ENCODE results near the gene UBAC2. TPM values are rescaled to one million over a fixed set of nuclear protein-coding genes. Genes with fewer than 3 reads are reported as not detected.

UBAC2 gene
- total and polyA plus RNA-seq, 2 of the 8 experiments (the other 6 are each of a cell fraction or from before 2014, with no cell fraction given), result 75.9 to 76.9 TPM

- no peak overlapping the region for H3K4me2 ChIP-seq (ENCODE audit: insufficient read depth in 1 of 2, low read depth in 2 of 2, low read length in 2 of 2)
- no peaks in the 10 kb centered on the region for H3K23me2 ChIP-seq (ENCODE audit: low read depth, low read length)
- H2BK120ac ChIP-seq (replicated peaks; ENCODE audit: low read depth, low read length), result no peak overlapping the region
- H3K36me3 ChIP-seq (ENCODE audit: control insufficient read depth in 2 of 4, insufficient read depth in 4 of 4, low read length in 3 of 4), result peaks cover 0 to 3% (median 0%) of the 10 kb centered on the region in 4 experiments; a peak in 1 of 8 replicates
- H3K18ac ChIP-seq (ENCODE audit: extremely low read depth, low read length), result no peak overlapping the region
- H3K79me1 ChIP-seq (ENCODE audit: low read depth, low read length), result no peaks in the 10 kb centered on the region; the same call in 1 of the 2 replicates
- TF ChIP-seq SIRT6 (IDR thresholded peaks at IDR 0.05; ENCODE audit: low read length), result no peak
- TF ChIP-seq RAD21 (IDR thresholded peaks at IDR 0.05 in 1 of 2, conservative IDR thresholded peaks at IDR 0.05 in 1 of 2; ENCODE audit: low read depth in 2 of 2, low read length in 2 of 2), result no peak
- TF ChIP-seq CREB1 (IDR thresholded peaks at IDR 0.05), result no peak
- TF ChIP-seq SAP30 (IDR thresholded peaks at IDR 0.05; ENCODE audit: insufficient read depth, insufficient replicate concordance, low read length), result no peak
- no peak for TF ChIP-seq SP4 (IDR thresholded peaks at IDR 0.05; ENCODE audit: low read length)
- no peak for TF ChIP-seq CBX5 (IDR thresholded peaks at IDR 0.05; ENCODE audit: low read depth, low read length)
- TF ChIP-seq NANOG (IDR thresholded peaks at IDR 0.05; ENCODE audit: insufficient read depth, low read depth, low read length, poor library complexity, severe bottlenecking), result no peak
- TF ChIP-seq MAX (IDR thresholded peaks at IDR 0.05), result no peak
- no peak for TF ChIP-seq FOSL1 (IDR thresholded peaks at IDR 0.05; ENCODE audit: insufficient read depth, low read depth, low read length)
- TF ChIP-seq RNF2 (IDR thresholded peaks at IDR 0.05; ENCODE audit: borderline replicate concordance, low read depth, low read length, missing control alignments, poor library complexity, severe bottlenecking), result no peak
- no peak for TF ChIP-seq TBP (IDR thresholded peaks at IDR 0.05; ENCODE audit: low read depth, low read length)
- TF ChIP-seq TCF12 (IDR thresholded peaks at IDR 0.05; ENCODE audit: low read depth, low read length), result no peak
- no peak for TF ChIP-seq MAFK (IDR thresholded peaks at IDR 0.05; ENCODE audit: low read depth, low read length)
- no peak for TF ChIP-seq KDM1A (IDR thresholded peaks at IDR 0.05; ENCODE audit: borderline replicate concordance, low read length)
- FAIRE-seq (no peak), DNase-seq (ENCODE audit: low read depth in 1 of 2, low spot score in 2 of 2) (peak in 1 of 2 experiments; percentile 29)
- ChIA-PET CTCF (ENCODE audit: partially characterized antibody) (interaction anchor here (0.6 to 1.2 kb wide), 3 partner anchors 63 to 158 kb away, joined by 3 read pairs; no protein-coding TSS in a partner anchor), POLR2A (ENCODE audit: partially characterized antibody) (interaction anchor here (1.2 kb wide), 1 partner anchor 128 kb away, joined by 3 read pairs; no protein-coding TSS in a partner anchor)
- H3K9ac ChIP-seq (replicated peaks in 1 of 4; ENCODE audit: extremely low read depth in 1 of 4, low read depth in 3 of 4, low read length in 3 of 4), result no peak overlapping the region
- no peak overlapping the region for H3K56ac ChIP-seq (replicated peaks; ENCODE audit: insufficient read length, low read depth, low read length)
- no peaks in the 10 kb centered on the region for H3K9me3 ChIP-seq (ENCODE audit: insufficient read depth in 2 of 2, low read depth in 1 of 2, low read length in 1 of 2)
- 93% methylated on average over 5 of the region's 5 CpGs; no CpG with 5 or more reads in 1 of the 2 experiments for WGBS, 2 experiments (ENCODE audit: extremely low coverage in 1 of 2, insufficient coverage in 1 of 2, insufficient read length in 1 of 2, insufficient replicate concordance in 2 of 2, low coverage in 1 of 2, low lambda C conversion rate in 2 of 2, missing lambda C conversion rate in 1 of 2)
- no peaks in the 10 kb centered on the region for H3K79me2 ChIP-seq (ENCODE audit: control insufficient read depth in 1 of 2, insufficient read depth in 2 of 2, low read length in 2 of 2)
- no peak overlapping the region for H2AK5ac ChIP-seq (ENCODE audit: low read depth, low read length)
- H3K4me1 ChIP-seq (replicated peaks in 1 of 4; ENCODE audit: control insufficient read depth in 3 of 4, insufficient read depth in 4 of 4, low read length in 3 of 4), result peaks cover 0 to 2% (median under 1%) of the 10 kb centered on the region in 4 experiments; a peak in 2 of 7 replicates
- H2AFZ ChIP-seq (ENCODE audit: low read length), result no peak overlapping the region
- no peaks in the 10 kb centered on the region for H3K27me3 ChIP-seq (replicated peaks in 1 of 4; ENCODE audit: control insufficient read depth in 3 of 4, extremely low read depth in 1 of 4, insufficient read depth in 3 of 4, low read length in 3 of 4)
- H2BK5ac ChIP-seq (ENCODE audit: low read depth, low read length), result no peak overlapping the region
- H3K14ac ChIP-seq (ENCODE audit: insufficient read length), result no peak overlapping the region
- H3K27ac ChIP-seq (ENCODE audit: low read depth, low read length), result no peak overlapping the region
- H2BK20ac ChIP-seq (ENCODE audit: low read length), result no peak overlapping the region
- H3K4ac ChIP-seq (replicated peaks; ENCODE audit: insufficient read length, low read depth, low read length), result no peak overlapping the region
- H3K23ac ChIP-seq (ENCODE audit: insufficient read length), result no peak overlapping the region
- H4K5ac ChIP-seq (ENCODE audit: insufficient read length, low read depth, low read length), result no peak overlapping the region
- H3K4me3 ChIP-seq (ENCODE audit: extremely low read depth in 1 of 4, insufficient read depth in 2 of 4, low read depth in 3 of 4, low read length in 4 of 4), result no peak overlapping the region
- no peak overlapping the region for H4K91ac ChIP-seq (replicated peaks; ENCODE audit: insufficient read length, low read length)
- peaks cover 0 to 1% of the 10 kb centered on the region in 2 experiments for H4K20me1 ChIP-seq (replicated peaks in 1 of 2; ENCODE audit: control insufficient read depth in 1 of 2, insufficient read depth in 2 of 2, low read length in 2 of 2)
- no peak overlapping the region for H4K8ac ChIP-seq (ENCODE audit: extremely low read depth, insufficient read depth, low read length)
- no peak overlapping the region for H2BK12ac ChIP-seq (ENCODE audit: low read depth, low read length)
- H2BK15ac ChIP-seq (ENCODE audit: low read length), result no peak overlapping the region
Observed at GRCh38 chr13:99331881-99332293, 131.2 kb downstream of the UBAC2 start.
